Endodermal cell (in vitro differentiated cells): ENCODE measurements around the gene ABHD16B. TPM values are rescaled to one million over a fixed set of nuclear protein-coding genes. Genes with fewer than 3 reads are reported as not detected.

Experiments used
- DNase-seq: peaks from one replicate; pipeline ENCODE4 v3.0.0-alpha.2; 2017
- H3K27ac ChIP-seq: 2 replicates; pipeline ENCODE4 v1.5.1; 2013; ENCODE audit warnings: mild to moderate bottlenecking, low read depth, low read length, moderate library complexity
- H3K27me3 ChIP-seq: 2 replicates; pipeline ENCODE4 v1.6.1; 2013; ENCODE audit warnings: mild to moderate bottlenecking, low read length, moderate library complexity; ENCODE audit not compliant: insufficient read depth, control insufficient read depth, poor library complexity, severe bottlenecking
- H3K36me3 ChIP-seq: 2 replicates; pipeline ENCODE4 v1.7.0; 2013; ENCODE audit warnings: mild to moderate bottlenecking, low read length, moderate library complexity; ENCODE audit not compliant: control insufficient read depth, insufficient read depth
- H3K4me1 ChIP-seq: one replicate; pipeline ENCODE4 v1.7.0; 2013; ENCODE audit warnings: low read length; ENCODE audit not compliant: control insufficient read depth, insufficient read depth
- H3K4me3 ChIP-seq: 2 replicates; pipeline ENCODE4 v1.5.1; 2013; ENCODE audit warnings: mild to moderate bottlenecking, low read length, moderate library complexity
- H3K9ac ChIP-seq: 2 replicates; pipeline ENCODE4 v1.6.1; 2013; ENCODE audit warnings: mild to moderate bottlenecking, low read length, moderate library complexity; ENCODE audit not compliant: poor library complexity, severe bottlenecking; ENCODE audit errors: extremely low read depth
- H3K9me3 ChIP-seq: 2 replicates; pipeline ENCODE4 v1.6.1; 2013; ENCODE audit warnings: mild to moderate bottlenecking, low read length, moderate library complexity; ENCODE audit not compliant: control insufficient read depth
- H3K27ac Mint-ChIP-seq: 2 replicates; pipeline ENCODE4 v1.8.0; 2020; ENCODE audit warnings: mixed read lengths
- H3K27me3 Mint-ChIP-seq: 2 replicates; pipeline ENCODE4 v1.8.0; 2021; ENCODE audit warnings: mild to moderate bottlenecking, mixed read lengths; ENCODE audit not compliant: insufficient read depth
- H3K36me3 Mint-ChIP-seq: 2 replicates; pipeline ENCODE4 v1.8.0; 2020; ENCODE audit warnings: low read depth, mixed read lengths
- H3K4me1 Mint-ChIP-seq: 2 replicates; pipeline ENCODE4 v1.8.0; 2020; ENCODE audit warnings: mixed read lengths
- H3K4me3 Mint-ChIP-seq: 2 replicates; pipeline ENCODE4 v1.8.0; 2020; ENCODE audit warnings: mild to moderate bottlenecking, moderate library complexity, mixed read lengths
- H3K9me3 Mint-ChIP-seq: 2 replicates; pipeline ENCODE4 v1.8.0; 2020; ENCODE audit warnings: mild to moderate bottlenecking, mixed read lengths
- CTCF ChIP-seq: fragments of 200-600 bp; sonication (generic); conservative IDR thresholded peaks from 2 replicates; pipeline ENCODE4 v1.5.0; 2021; ENCODE audit warnings: antibody characterized with exemption, mild to moderate bottlenecking
- WGBS, 2 experiments: methylation state at CpG; one replicate each; pipeline versions ENCODE4 v1.1.5 to v1.1.7; 2013; ENCODE audit warnings: missing lambda C conversion rate in 2 of 2, mixed read lengths in 1 of 2; ENCODE audit not compliant: insufficient coverage in 1 of 2, insufficient read length in 1 of 2; 5-methylcytosine and 5-hydroxymethylcytosine counted together
- total RNA-seq, 2 donors: library from RNA; stranded (reverse); fragmentation: NEBNext Ultra II Directional in 1 of 2; extraction: Animal tissue kit (Norgen Biotek cat#: 25700) in 1 of 2; gene quantifications; 2 replicates in 1 of 2; 3 replicates in 1 of 2; pipeline ENCODE4 v1.2.1, GENCODE V29; 2021

Gene ABHD16B
- total RNA-seq, 2 donors from 2014 or later, result not detected

GRCh38 chr20:63842258-63842657, 19.0 kb upstream of the ABHD16B start:
- Mint-ChIP-seq H3K4me3 (no peak overlapping the region), H3K9me3 (no peaks in the 10 kb centered on the region)

GRCh38 chr20:63843222-63843621, 18.1 kb upstream of the ABHD16B start:
- H3K9me3 Mint-ChIP-seq, result no peaks in the 10 kb centered on the region
- no peaks in the 10 kb centered on the region for H3K9me3 ChIP-seq
- 93% methylated on average over 9 to 12 of the region's 12 CpGs for WGBS, 2 experiments
- H3K27ac ChIP-seq, result no peak overlapping the region
- H3K4me1 ChIP-seq, result peaks cover 6% of the 10 kb centered on the region
- TF ChIP-seq CTCF, result no peak
- no peak overlapping the region for H3K9ac ChIP-seq
- H3K36me3 ChIP-seq, result no peaks in the 10 kb centered on the region
- no peak overlapping the region for H3K4me3 Mint-ChIP-seq
- peaks cover 2% of the 10 kb centered on the region for H3K4me1 Mint-ChIP-seq
- H3K36me3 Mint-ChIP-seq, result no peaks in the 10 kb centered on the region
- H3K27me3 ChIP-seq, result no peaks in the 10 kb centered on the region
- DNase-seq, result peak; percentile 38
- no peak overlapping the region for H3K4me3 ChIP-seq
- H3K27me3 Mint-ChIP-seq, result peaks cover 3% of the 10 kb centered on the region
- no peak overlapping the region for H3K27ac Mint-ChIP-seq

More at GRCh38 chr20:63842258-63842657, 19.0 kb upstream of the ABHD16B start:
- Mint-ChIP-seq H3K27me3 (peaks cover 5% of the 10 kb centered on the region), H3K27ac (no peak overlapping the region), H3K36me3 (no peaks in the 10 kb centered on the region), H3K4me1 (peaks cover 2% of the 10 kb centered on the region)
- no peak for DNase-seq
- no peaks in the 10 kb centered on the region for H3K36me3 ChIP-seq
- no peak for TF ChIP-seq CTCF
- 92 to 100% methylated on average over 1 to 9 of the region's 9 CpGs for WGBS, 2 experiments
- no peaks in the 10 kb centered on the region for H3K9me3 ChIP-seq
- no peak overlapping the region for H3K4me3 ChIP-seq
- H3K27ac ChIP-seq, result no peak overlapping the region
- peaks cover 2% of the 10 kb centered on the region for H3K4me1 ChIP-seq
- no peaks in the 10 kb centered on the region for H3K27me3 ChIP-seq
- H3K9ac ChIP-seq, result no peak overlapping the region

GRCh38 chr20:63843778-63844177, 17.5 kb upstream of the ABHD16B start:
- Mint-ChIP-seq H3K9me3 (no peaks in the 10 kb centered on the region), H3K4me3 (no peak overlapping the region), H3K36me3 (no peaks in the 10 kb centered on the region), H3K4me1 (peaks cover 2% of the 10 kb centered on the region), H3K27me3 (peaks cover 3% of the 10 kb centered on the region), H3K27ac (no peak overlapping the region)
- H3K9ac ChIP-seq, result no peak overlapping the region
- H3K36me3 ChIP-seq, result no peaks in the 10 kb centered on the region
- no peak overlapping the region for H3K27ac ChIP-seq
- H3K9me3 ChIP-seq, result no peaks in the 10 kb centered on the region
- H3K27me3 ChIP-seq, result no peaks in the 10 kb centered on the region
- H3K4me1 ChIP-seq, result peaks cover 6% of the 10 kb centered on the region
- DNase-seq, result no peak
- WGBS, 2 experiments, result 84 to 88% methylated on average over 6 to 16 of the region's 16 CpGs
- TF ChIP-seq CTCF, result no peak
- H3K4me3 ChIP-seq, result no peak overlapping the region
